ENCODE results near the gene RAD52. TPM values are rescaled to one million over a fixed set of nuclear protein-coding genes. Genes with fewer than 3 reads are reported as not detected.

Gene RAD52
- total RNA-seq, 1 experiment from 2014 or later: 19.2 TPM

GRCh38 chr12:910416-910815 is 39.1 kb downstream of the RAD52 start:
- Mint-ChIP-seq H3K4me1 (peaks cover 19% of the 10 kb centered on the region), H3K27ac (no peak overlapping the region), H3K4me3 (no peak overlapping the region), H3K36me3 (peaks cover 65% of the 10 kb centered on the region), H3K27me3 (ENCODE audit: low read depth) (no peaks in the 10 kb centered on the region), H3K9me3 (no peaks in the 10 kb centered on the region)
- ATAC-seq (no peak), DNase-seq (ENCODE audit: low spot score) (no peak)
- POLR2A ChIA-PET: no interaction called here
- TF ChIP-seq ZSCAN18 (CRISPR knock-in tag; IDR thresholded peaks at IDR 0.05) (no peak), TEAD1 (CRISPR knock-in tag; IDR thresholded peaks at IDR 0.05) (no peak), HMGXB4 (CRISPR knock-in tag; IDR thresholded peaks at IDR 0.05) (no peak), ZNF396 (CRISPR knock-in tag; IDR thresholded peaks at IDR 0.05; ENCODE audit: borderline replicate concordance) (no peak), ESRRA (CRISPR knock-in tag; IDR thresholded peaks at IDR 0.05; ENCODE audit: borderline replicate concordance) (no peak), MAX (CRISPR knock-in tag; IDR thresholded peaks at IDR 0.05) (no peak), AR (CRISPR knock-in tag; IDR thresholded peaks at IDR 0.05) (no peak), RELA (CRISPR knock-in tag; IDR thresholded peaks at IDR 0.05; ENCODE audit: borderline replicate concordance) (no peak), OVOL2 (CRISPR knock-in tag; IDR thresholded peaks at IDR 0.05; ENCODE audit: borderline replicate concordance) (no peak), GABPB1 (CRISPR knock-in tag; IDR thresholded peaks at IDR 0.05) (no peak), MLX (CRISPR knock-in tag; IDR thresholded peaks at IDR 0.05) (no peak), SOX15 (CRISPR knock-in tag; IDR thresholded peaks at IDR 0.05) (no peak), ELF4 (CRISPR knock-in tag; IDR thresholded peaks at IDR 0.05; ENCODE audit: low read depth) (no peak), ERG (CRISPR knock-in tag; IDR thresholded peaks at IDR 0.05) (no peak), ZNF232 (CRISPR knock-in tag; IDR thresholded peaks at IDR 0.05) (no peak), ZNF512 (CRISPR knock-in tag; IDR thresholded peaks at IDR 0.05; ENCODE audit: borderline replicate concordance) (no peak), ZNF121 (CRISPR knock-in tag; IDR thresholded peaks at IDR 0.05) (no peak), NR2C2 (CRISPR knock-in tag; IDR thresholded peaks at IDR 0.05) (no peak)
- CTCF ChIA-PET: interaction anchor here (1.6 kb wide), 1 partner anchor 39 kb away, joined by 3 read pairs; the partner anchor contains the start of gene RAD52

Data from WTC11 (cell line).